Keratinocyte (primary cell): ENCODE data around the gene UNK.

Source experiments
- EZH2 ChIP-seq: IDR thresholded peaks from one replicate; pipeline ENCODE4 v1.6.1; 2012; ENCODE audit warnings: inconsistent platforms, mild to moderate bottlenecking, low read length, moderate library complexity
- TF ChIP-seq, protein P1 (sequence below), 3 experiments: IDR thresholded peaks in 1 of 3; conservative IDR thresholded peaks in 1 of 3; optimal IDR thresholded peaks in 1 of 3; 2 replicates in 2 of 3; 3 replicates in 1 of 3; pipeline versions ENCODE3 to v1.5.1; 2011; ENCODE audit warnings: low read length in 3 of 3, mild to moderate bottlenecking in 3 of 3, moderate library complexity in 2 of 3, control low read depth in 1 of 3, inconsistent platforms in 1 of 3; ENCODE audit not compliant: insufficient read depth in 2 of 3; ENCODE audit errors: extremely low read depth in 1 of 3

DNA sequence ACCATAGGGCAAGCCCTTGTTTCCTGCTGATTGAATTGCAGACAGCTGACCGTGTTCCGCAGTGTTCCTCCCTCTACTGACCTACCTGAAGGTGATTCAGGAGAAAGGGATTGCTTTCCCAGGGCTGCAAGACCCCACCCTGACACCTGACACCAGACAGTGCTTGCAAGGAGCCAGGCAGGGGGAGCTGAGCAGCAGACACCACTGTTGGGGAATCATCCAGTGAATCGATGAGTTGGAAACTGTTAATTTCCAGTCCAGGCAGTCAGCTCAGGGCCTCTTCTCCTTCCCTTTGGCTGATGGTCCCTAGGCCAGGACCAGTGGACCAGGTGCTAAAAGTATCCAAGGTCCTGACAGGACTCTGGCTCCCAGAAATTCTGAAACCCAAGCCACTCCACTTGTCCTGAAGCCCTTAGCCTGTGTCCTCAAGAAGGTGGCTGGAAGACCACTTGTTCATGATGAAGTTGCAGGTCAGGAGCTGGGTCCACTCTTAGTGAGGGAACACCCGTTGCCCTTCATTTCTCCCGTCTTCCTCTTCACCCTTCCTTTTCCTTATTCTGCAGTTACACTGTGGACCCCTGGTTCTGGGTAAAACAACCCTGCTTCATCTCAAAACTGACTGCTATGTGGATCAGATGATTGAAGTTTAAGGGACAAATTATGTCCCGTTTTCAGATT, 9.5 kb upstream of the UNK start:
- TF ChIP-seq, protein P1, sequence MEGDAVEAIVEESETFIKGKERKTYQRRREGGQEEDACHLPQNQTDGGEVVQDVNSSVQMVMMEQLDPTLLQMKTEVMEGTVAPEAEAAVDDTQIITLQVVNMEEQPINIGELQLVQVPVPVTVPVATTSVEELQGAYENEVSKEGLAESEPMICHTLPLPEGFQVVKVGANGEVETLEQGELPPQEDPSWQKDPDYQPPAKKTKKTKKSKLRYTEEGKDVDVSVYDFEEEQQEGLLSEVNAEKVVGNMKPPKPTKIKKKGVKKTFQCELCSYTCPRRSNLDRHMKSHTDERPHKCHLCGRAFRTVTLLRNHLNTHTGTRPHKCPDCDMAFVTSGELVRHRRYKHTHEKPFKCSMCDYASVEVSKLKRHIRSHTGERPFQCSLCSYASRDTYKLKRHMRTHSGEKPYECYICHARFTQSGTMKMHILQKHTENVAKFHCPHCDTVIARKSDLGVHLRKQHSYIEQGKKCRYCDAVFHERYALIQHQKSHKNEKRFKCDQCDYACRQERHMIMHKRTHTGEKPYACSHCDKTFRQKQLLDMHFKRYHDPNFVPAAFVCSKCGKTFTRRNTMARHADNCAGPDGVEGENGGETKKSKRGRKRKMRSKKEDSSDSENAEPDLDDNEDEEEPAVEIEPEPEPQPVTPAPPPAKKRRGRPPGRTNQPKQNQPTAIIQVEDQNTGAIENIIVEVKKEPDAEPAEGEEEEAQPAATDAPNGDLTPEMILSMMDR (optimal IDR thresholded peaks at IDR 0.05 in 1 of 3, IDR thresholded peaks at IDR 0.05 in 1 of 3, conservative IDR thresholded peaks at IDR 0.05 in 1 of 3; ENCODE audit: extremely low read depth in 1 of 3, insufficient read depth in 2 of 3, low read length in 3 of 3): no peak
- TF ChIP-seq EZH2: no peak
